DOHH2 (cell line): ENCODE measurements around the gene NUBP2.

Experiments
- H3F3A ChIP-seq: fragments of 200-600 bp; sonication (generic), shearing (Covaris generic); 2 replicates; pipeline ENCODE4 v1.6.0; 2016; ENCODE audit warnings: antibody characterized with exemption, mild to moderate bottlenecking; ENCODE audit not compliant: control insufficient read depth, insufficient read depth
- H3K27ac ChIP-seq: fragments of 200-600 bp; sonication (generic); 2 replicates; pipeline ENCODE4 v1.5.1; 2014; ENCODE audit warnings: low read depth, mild to moderate bottlenecking, low read length, moderate library complexity
- H3K27me3 ChIP-seq: fragments of 200-600 bp; sonication (generic); 2 replicates; pipeline ENCODE4 v1.6.1; 2014; ENCODE audit warnings: mild to moderate bottlenecking, low read length, mixed read lengths; ENCODE audit not compliant: control insufficient read depth
- H3K36me3 ChIP-seq: fragments of 200-600 bp; sonication (generic); 2 replicates; pipeline ENCODE4 v1.6.1; 2014; ENCODE audit warnings: mild to moderate bottlenecking, low read length, moderate library complexity, mixed read lengths; ENCODE audit not compliant: control insufficient read depth
- H3K4me1 ChIP-seq: fragments of 200-600 bp; sonication (generic); 2 replicates; pipeline ENCODE4 v1.6.1; 2014; ENCODE audit warnings: mild to moderate bottlenecking, low read length, mixed read lengths; ENCODE audit not compliant: control insufficient read depth
- H3K4me2 ChIP-seq: fragments of 200-600 bp; sonication (generic); 2 replicates; pipeline ENCODE4 v1.6.0; 2014; ENCODE audit warnings: mild to moderate bottlenecking, low read length, moderate library complexity
- H3K4me3 ChIP-seq: fragments of 200-600 bp; sonication (generic); 2 replicates; pipeline ENCODE4 v1.5.1; 2014; ENCODE audit warnings: mild to moderate bottlenecking, low read length, mixed read lengths
- H3K79me2 ChIP-seq: fragments of 200-600 bp; sonication (generic); 2 replicates; pipeline ENCODE4 v1.6.1; 2014; ENCODE audit warnings: mild to moderate bottlenecking, low read length, mixed read lengths; ENCODE audit not compliant: control insufficient read depth
- H3K9me2 ChIP-seq: fragments of 200-600 bp; sonication (generic); replicated peaks from 2 replicates; pipeline ENCODE4 v1.6.1; 2014; ENCODE audit warnings: mild to moderate bottlenecking, low read length, mixed read lengths; ENCODE audit not compliant: control insufficient read depth
- H3K9me3 ChIP-seq: fragments of 200-600 bp; sonication (generic); 2 replicates; pipeline ENCODE4 v1.6.1; 2014; ENCODE audit warnings: antibody characterized with exemption, low read length, mixed read lengths; ENCODE audit not compliant: control insufficient read depth, insufficient read depth
- H4K20me1 ChIP-seq: fragments of 200-600 bp; sonication (generic); 2 replicates; pipeline ENCODE4 v1.6.0; 2014; ENCODE audit warnings: low read depth, mild to moderate bottlenecking, antibody characterized with exemption, low read length, moderate library complexity; ENCODE audit not compliant: control insufficient read depth, insufficient read depth
- EZH2phosphoT487 ChIP-seq: fragments of 200-600 bp; sonication (generic); IDR thresholded peaks from 2 replicates; pipeline ENCODE4 v1.6.1; 2017; ENCODE audit warnings: borderline replicate concordance, mild to moderate bottlenecking, antibody characterized with exemption, low read length, moderate library complexity, mixed read lengths
- TF ChIP-seq, protein P1 (sequence below): fragments of 200-600 bp; sonication (generic); IDR thresholded peaks from one replicate; pipeline ENCODE4 v1.5.1; 2014; ENCODE audit warnings: antibody characterized with exemption, mild to moderate bottlenecking, low read depth, low read length; ENCODE audit not compliant: poor library complexity, severe bottlenecking

The NUBP2 gene

DNA sequence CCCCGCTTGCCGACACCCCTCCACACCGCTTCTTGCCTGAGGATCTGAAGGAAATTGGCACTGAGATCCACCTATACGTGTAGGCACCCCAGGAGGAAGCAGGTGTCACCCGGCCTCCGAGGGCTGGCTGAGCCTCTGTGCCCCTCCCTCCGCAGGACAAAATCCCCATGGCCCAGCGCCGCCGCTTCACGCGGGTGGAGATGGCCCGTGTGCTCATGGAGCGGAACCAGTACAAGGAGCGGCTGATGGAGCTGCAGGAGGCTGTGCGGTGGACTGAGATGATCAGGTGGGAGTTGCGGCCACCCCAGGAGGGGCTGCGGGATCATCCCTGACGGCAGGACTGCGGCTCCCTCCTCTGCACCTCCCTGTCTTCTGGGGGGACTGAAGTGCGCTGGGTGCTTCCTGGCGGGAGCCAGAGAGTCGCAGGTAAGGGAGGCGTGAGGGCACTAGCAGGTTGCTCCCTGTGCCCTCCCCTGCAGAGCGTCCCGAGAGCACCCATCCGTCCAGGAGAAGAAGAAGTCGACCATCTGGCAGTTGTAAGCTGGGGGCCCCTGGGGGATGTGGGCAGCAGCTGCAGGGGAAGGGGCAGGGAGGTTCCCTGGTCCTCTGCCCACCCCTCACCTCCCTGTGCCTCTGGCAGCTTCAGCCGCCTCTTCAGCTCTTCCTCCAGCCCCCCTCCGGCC lies 20.4 kb upstream of the NUBP2 start:
- TF ChIP-seq EZH2phosphoT487 = no peak
- TF ChIP-seq, protein P1, sequence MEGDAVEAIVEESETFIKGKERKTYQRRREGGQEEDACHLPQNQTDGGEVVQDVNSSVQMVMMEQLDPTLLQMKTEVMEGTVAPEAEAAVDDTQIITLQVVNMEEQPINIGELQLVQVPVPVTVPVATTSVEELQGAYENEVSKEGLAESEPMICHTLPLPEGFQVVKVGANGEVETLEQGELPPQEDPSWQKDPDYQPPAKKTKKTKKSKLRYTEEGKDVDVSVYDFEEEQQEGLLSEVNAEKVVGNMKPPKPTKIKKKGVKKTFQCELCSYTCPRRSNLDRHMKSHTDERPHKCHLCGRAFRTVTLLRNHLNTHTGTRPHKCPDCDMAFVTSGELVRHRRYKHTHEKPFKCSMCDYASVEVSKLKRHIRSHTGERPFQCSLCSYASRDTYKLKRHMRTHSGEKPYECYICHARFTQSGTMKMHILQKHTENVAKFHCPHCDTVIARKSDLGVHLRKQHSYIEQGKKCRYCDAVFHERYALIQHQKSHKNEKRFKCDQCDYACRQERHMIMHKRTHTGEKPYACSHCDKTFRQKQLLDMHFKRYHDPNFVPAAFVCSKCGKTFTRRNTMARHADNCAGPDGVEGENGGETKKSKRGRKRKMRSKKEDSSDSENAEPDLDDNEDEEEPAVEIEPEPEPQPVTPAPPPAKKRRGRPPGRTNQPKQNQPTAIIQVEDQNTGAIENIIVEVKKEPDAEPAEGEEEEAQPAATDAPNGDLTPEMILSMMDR = no peak
- no peaks in the 10 kb centered on the region for H3K4me1 ChIP-seq
- H3K9me3 ChIP-seq = no peaks in the 10 kb centered on the region
- H3K4me3 ChIP-seq = no peak overlapping the region
- no peaks in the 10 kb centered on the region for H3K79me2 ChIP-seq
- peaks cover 70% of the 10 kb centered on the region for H3K36me3 ChIP-seq
- no peaks in the 10 kb centered on the region for H3F3A ChIP-seq
- H3K9me2 ChIP-seq = no peaks in the 10 kb centered on the region
- no peaks in the 10 kb centered on the region for H3K27me3 ChIP-seq
- H4K20me1 ChIP-seq = no peaks in the 10 kb centered on the region
- H3K27ac ChIP-seq = no peak overlapping the region
- no peak overlapping the region for H3K4me2 ChIP-seq

GRCh38 chr16:1762879-1763520 lies 19.8 kb upstream of the NUBP2 start:
- H3K4me3 ChIP-seq = no peak overlapping the region
- no peaks in the 10 kb centered on the region for H3K79me2 ChIP-seq
- no peak overlapping the region for H3K27ac ChIP-seq
- no peaks in the 10 kb centered on the region for H3F3A ChIP-seq
- no peaks in the 10 kb centered on the region for H4K20me1 ChIP-seq
- TF ChIP-seq, protein P1 = no peak
- no peak for TF ChIP-seq EZH2phosphoT487
- H3K27me3 ChIP-seq = no peaks in the 10 kb centered on the region
- peaks cover 74% of the 10 kb centered on the region for H3K36me3 ChIP-seq
- H3K4me1 ChIP-seq = no peaks in the 10 kb centered on the region
- H3K9me3 ChIP-seq = no peaks in the 10 kb centered on the region
- H3K4me2 ChIP-seq = no peak overlapping the region
- H3K9me2 ChIP-seq = no peaks in the 10 kb centered on the region

GRCh38 chr16:1763521-1764511 lies 18.9 kb upstream of the NUBP2 start:
- H4K20me1 ChIP-seq = no peaks in the 10 kb centered on the region
- H3K4me3 ChIP-seq = no peak overlapping the region
- TF ChIP-seq EZH2phosphoT487 = no peak
- TF ChIP-seq, protein P1 = peak; percentile 12
- no peak overlapping the region for H3K4me2 ChIP-seq
- no peaks in the 10 kb centered on the region for H3K27me3 ChIP-seq
- no peaks in the 10 kb centered on the region; the same call in 1 of the 2 replicates for H3F3A ChIP-seq
- no peaks in the 10 kb centered on the region for H3K79me2 ChIP-seq
- peaks cover 82% of the 10 kb centered on the region for H3K36me3 ChIP-seq
- H3K9me2 ChIP-seq = no peaks in the 10 kb centered on the region
- H3K4me1 ChIP-seq = no peaks in the 10 kb centered on the region
- no peak overlapping the region for H3K27ac ChIP-seq
- no peaks in the 10 kb centered on the region for H3K9me3 ChIP-seq
